Heart right ventricle (tissue), 16 donors: ENCODE data around the gene NKTR. TPM values are rescaled to one million over a fixed set of nuclear protein-coding genes. Genes with fewer than 3 reads are reported as not detected.

Experiments used
- ATAC-seq, 8 donors: fragments of 200-7000 bp; cut with Tn5 transposase; one replicate each; pipeline ENCODE4 v1.9.1; 2020; ENCODE audit warnings: mild to moderate bottlenecking in 8 of 8, moderate library complexity in 8 of 8, moderate number of reproducible peaks in 1 of 8
- DNase-seq, 2 donors: peaks; one replicate each; pipeline ENCODE4 v3.0.0-alpha.2; 2020
- H3K27ac ChIP-seq, 10 donors: fragments of 200-600 bp; sonication (generic) in 2 of 10; one replicate each; pipeline versions ENCODE4 v1.5.0 to v1.8.0; 2020 to 2022; ENCODE audit warnings: mild to moderate bottlenecking in 3 of 10
- H3K27me3 ChIP-seq, 7 donors: fragments of 200-600 bp; one replicate each; pipeline ENCODE4 v1.8.0; 2021 to 2022; ENCODE audit warnings: mild to moderate bottlenecking in 2 of 7
- H3K36me3 ChIP-seq, 9 donors: fragments of 200-600 bp; sonication (generic) in 1 of 9; one replicate each; pipeline versions ENCODE4 v1.5.0 to v1.8.0; 2020 to 2022; ENCODE audit warnings: mild to moderate bottlenecking in 2 of 9
- H3K4me1 ChIP-seq, 9 donors: fragments of 200-600 bp; sonication (generic) in 1 of 9; one replicate each; pipeline versions ENCODE4 v1.5.0 to v1.8.0; 2020 to 2022; ENCODE audit warnings: mild to moderate bottlenecking in 4 of 9
- H3K4me3 ChIP-seq, 10 donors: fragments of 200-600 bp; sonication (generic) in 2 of 10; one replicate each; pipeline versions ENCODE4 v1.5.0 to v1.8.0; 2020 to 2022; ENCODE audit warnings: mild to moderate bottlenecking in 7 of 10, moderate library complexity in 2 of 10
- H3K9me3 ChIP-seq, 11 donors: fragments of 200-600 bp in 10 of 11; sonication (generic) in 2 of 11; one replicate each; pipeline versions ENCODE4 v1.5.0 to v1.8.0; 2013 to 2022; ENCODE audit warnings: mild to moderate bottlenecking in 2 of 11, control low read depth in 1 of 11, moderate library complexity in 1 of 11
- CTCF ChIP-seq, 9 donors: fragments of 200-600 bp; sonication (generic) in 2 of 9; IDR thresholded peaks; one replicate each; pipeline versions ENCODE4 v1.5.0 to v1.8.0; 2021 to 2022; ENCODE audit warnings: antibody characterized with exemption in 9 of 9, mild to moderate bottlenecking in 5 of 9, moderate library complexity in 1 of 9
- whole genome bisulfite sequencing, 2 donors: extraction: QIAGEN DNeasy Blood & Tissue Kit; methylation state at CpG; one replicate each; pipeline ENCODE4 v1.1.7; 2013; ENCODE audit warnings: inconsistent platforms in 1 of 2; 5-methylcytosine and 5-hydroxymethylcytosine counted together
- intact Hi-C, 10 donors: fragments of 100-400 bp; cut with DNase I; formaldehyde crosslinking; loops; one replicate each; pipeline versions ENCODE4 v1.11.1 to v1.14.2; 2022
- polyA plus RNA-seq, 2 donors: library from polyadenylated mRNA; stranded (reverse); fragments of 200-250 nt; gene quantifications; one replicate each; pipeline ENCODE4 v1.2.3, GENCODE V29; 2013
- total RNA-seq, 10 donors: library from RNA; stranded (reverse); fragmentation: NEBNext Ultra II Directional in 3 of 10; extraction: Animal tissue kit (Norgen Biotek cat#: 25700) in 3 of 10; gene quantifications; one replicate each; pipeline versions ENCODE4 v1.2.1 to v1.2.4, GENCODE V29; 2021 to 2023
- donor health status: Arrhythmogenic right ventricular cardiomyopathy.
- donor health status: ischemic (EF 13 %, LVEDD 7.1; RV severe dilation, severe dysfunction).
- donor health status: healthy with polysubstance abuse.
- donor health status: DM: no; HTN: yes; CAD: no.
- donor health status: DM: no; HTN: no; CAD: no.
- donor health status: ischemic (EF 25% LVEDD 6.9; RV normal size, moderate dysfunction).
- donor health status: ischemic (EF 25% LVEDD 5.7; RV mildly dilated, moderate dysfunction).
- donor health status: healthy.
- donor health status: DM: yes; HTN: yes; CAD: no.
- donor health status: Ischemic cardiomyopathy.
- donor health status: ischemic (EF 35%, LVEDD 5.7; RV mildly dilated, moderate dysfunction).
- donor health status: nonischemic (EF 11% LVEDD 7.7; RV severe dilation, severe dysfunction).
- donor health status: DM: yes; HTN: yes; CAD: no.
- donor health status: PGD.
- donor health status: ischemic (EF 29% LVEDD 5.4; RV normal size, mild dysfunction).
- donor health status: nonischemic (EF 23%, LVEDD 6.1; RV moderate dilation, normal function).

Gene NKTR
- total and polyA plus RNA-seq, 12 donors: 10.2 to 59.3 (median 21.9) TPM

DNA sequence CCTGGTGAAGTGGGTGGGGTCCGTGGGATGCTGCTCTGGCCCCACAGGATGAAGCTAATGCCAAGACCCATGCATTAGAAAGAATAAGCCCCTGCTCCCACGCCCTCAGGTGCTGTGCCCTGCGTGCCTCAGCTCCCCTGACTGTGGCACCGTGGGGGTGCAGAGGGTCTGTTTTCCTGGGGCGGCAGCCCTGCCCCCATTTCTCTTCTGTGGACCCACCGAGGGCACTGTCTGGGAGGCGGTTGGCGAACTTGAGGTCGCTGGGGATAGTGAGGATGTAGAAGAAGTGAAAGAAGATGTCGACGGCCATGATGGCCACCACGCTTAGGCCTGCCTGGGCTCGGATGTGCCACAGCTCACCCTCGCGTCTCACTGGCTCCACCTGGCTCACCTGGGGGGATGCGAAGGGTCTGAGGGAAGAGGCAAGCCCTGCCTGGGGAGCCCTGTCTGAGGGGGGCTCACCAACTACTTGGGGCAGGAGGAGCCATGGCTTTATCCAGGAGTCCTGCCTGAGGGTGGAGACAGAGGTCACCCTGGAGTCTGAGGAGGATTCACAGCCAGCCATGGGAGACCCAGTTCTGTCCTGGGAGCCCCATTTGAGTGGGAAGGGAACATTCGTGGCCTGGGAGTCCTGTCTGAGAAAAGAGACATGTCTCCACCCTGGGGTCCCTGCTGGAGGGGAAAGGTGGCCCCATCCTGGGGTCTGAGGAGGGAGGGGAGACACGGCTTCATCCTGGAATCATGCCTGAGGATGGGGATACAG, 97.0 kb downstream of the NKTR start:
- DNase-seq (no peak), ATAC-seq (no peak)
- no peak for TF ChIP-seq CTCF (IDR thresholded peaks at IDR 0.05)
- intact Hi-C loops: no loop called here
- peak overlapping the region in 6 of 10 donors; percentile 4 to 44 (median 32) for H3K27ac ChIP-seq
- no peak overlapping the region for H3K4me3 ChIP-seq
- H3K4me1 ChIP-seq: peaks cover 0 to 40% (median 15%) of the 10 kb centered on the region in 9 donors
- H3K36me3 ChIP-seq: peaks cover 0 to 13% (median 0%) of the 10 kb centered on the region in 9 donors
- 84 to 86% methylated on average over 18 of the region's 18 CpGs for WGBS, 2 donors
- no peaks in the 10 kb centered on the region for H3K27me3 ChIP-seq
- H3K9me3 ChIP-seq: no peaks in the 10 kb centered on the region

Other genes with a start within 250 kb of the NKTR start
- not detected for gene LYZL4, start 190.1 kb upstream of the NKTR start, total RNA-seq
- not detected for gene LYZL4, start 190.1 kb upstream of the NKTR start, polyA plus RNA-seq
- 1 to 10 TPM in 7 of 10 donors, under 1 TPM in 3; 0.76 to 7.3 (median 1.5) TPM for gene VIPR1, start 98.0 kb upstream of the NKTR start, total RNA-seq
- 1 to 10 TPM; 3.9 to 8.3 TPM for gene VIPR1, start 98.0 kb upstream of the NKTR start, polyA plus RNA-seq
- gene SEC22C, start 18.7 kb upstream of the NKTR start, total RNA-seq: 10 to 100 TPM; 23.8 to 32.9 (median 26.4) TPM
- gene SEC22C, start 18.7 kb upstream of the NKTR start, polyA plus RNA-seq: 10 to 100 TPM; 21.1 to 21.2 TPM
- gene SS18L2, start 9.8 kb upstream of the NKTR start, total RNA-seq: 10 to 100 TPM in 7 of 10 donors, 1 to 10 TPM in 3; 9.1 to 15.2 (median 11.3) TPM
- gene SS18L2, start 9.8 kb upstream of the NKTR start, polyA plus RNA-seq: 10 to 100 TPM; 31.9 to 35.3 TPM
- gene ZBTB47, start 53.0 kb downstream of the NKTR start, total RNA-seq: 100 to 1,000 TPM in 9 of 10 donors, 10 to 100 TPM in 1; 86.7 to 145 (median 112) TPM
- gene ZBTB47, start 53.0 kb downstream of the NKTR start, polyA plus RNA-seq: 10 to 100 TPM; 52.2 to 68.9 TPM
- gene KLHL40, start 84.9 kb downstream of the NKTR start, total RNA-seq: 1 to 10 TPM in 3 of 10 donors, under 1 TPM in 7; 0.26 to 1.6 (median 0.85) TPM
- gene KLHL40, start 84.9 kb downstream of the NKTR start, polyA plus RNA-seq: 1 to 10 TPM in 1 of 2 donors, under 1 TPM in 1; 0.51 to 8.3 TPM
- 100 to 1,000 TPM; 390 to 998 (median 624) TPM for gene HHATL, start 102.1 kb downstream of the NKTR start, total RNA-seq
- gene HHATL, start 102.1 kb downstream of the NKTR start, polyA plus RNA-seq: 1,000 to 10,000 TPM in 1 of 2 donors, 100 to 1,000 TPM in 1; 332 to 2,035 TPM
- 1 to 10 TPM in 2 of 10 donors, under 1 TPM in 6, not detected in 2; 0.16 to 1.2 (median 0.62) TPM for gene CCDC13, start 172.6 kb downstream of the NKTR start, total RNA-seq
- gene CCDC13, start 172.6 kb downstream of the NKTR start, polyA plus RNA-seq: under 1 TPM; 0.44 to 0.52 TPM
- 100 to 1,000 TPM; 276 to 397 (median 331) TPM for gene HIGD1A, start 203.8 kb downstream of the NKTR start, total RNA-seq
- 100 to 1,000 TPM; 179 to 399 TPM for gene HIGD1A, start 203.8 kb downstream of the NKTR start, polyA plus RNA-seq
- gene ACKR2, start 208.8 kb downstream of the NKTR start, total RNA-seq: 1 to 10 TPM in 8 of 10 donors, under 1 TPM in 2; 0.93 to 2.1 (median 1.2) TPM
- gene ACKR2, start 208.8 kb downstream of the NKTR start, polyA plus RNA-seq: under 1 TPM; 0.15 to 0.25 TPM